Measurements from ENCODE around the gene IFT122. TPM values are rescaled to one million over a fixed set of nuclear protein-coding genes. Genes with fewer than 3 reads are reported as not detected.

Gene IFT122
- total RNA-seq, 1 donor from 2014 or later: 9.1 TPM

- no peaks in the 10 kb centered on the region for H3K27me3 ChIP-seq (ENCODE audit: control insufficient read depth, insufficient read depth, low read length)
- DNase-seq (ENCODE audit: low read depth): no peak
These were observed 90.3 kb downstream of the IFT122 start for GRCh38 chr3:129530251-129530791.

GRCh38 chr3:129530821-129531220 is 90.8 kb downstream of the IFT122 start:
- Histone ChIP-seq H3K36me3 (ENCODE audit: control insufficient read depth, insufficient read depth, low read length) (no peaks in the 10 kb centered on the region), H3K27me3 (ENCODE audit: control insufficient read depth, insufficient read depth, low read length) (no peaks in the 10 kb centered on the region), H3K4me3 (ENCODE audit: low read depth, low read length) (no peak overlapping the region)
- TF ChIP-seq CTCF (IDR thresholded peaks at IDR 0.05; ENCODE audit: insufficient read depth, low read length, poor library complexity, severe bottlenecking): no peak
- no peak for DNase-seq (ENCODE audit: low read depth)

More at GRCh38 chr3:129530251-129530791, 90.3 kb downstream of the IFT122 start:
- Histone ChIP-seq H3K4me3 (ENCODE audit: low read depth, low read length) (no peak overlapping the region), H3K36me3 (ENCODE audit: control insufficient read depth, insufficient read depth, low read length) (no peaks in the 10 kb centered on the region)
- TF ChIP-seq CTCF (IDR thresholded peaks at IDR 0.05; ENCODE audit: insufficient read depth, low read length, poor library complexity, severe bottlenecking): no peak

- no peaks in the 10 kb centered on the region for H3K27me3 ChIP-seq (ENCODE audit: control insufficient read depth, insufficient read depth, low read length)
- H3K4me3 ChIP-seq (ENCODE audit: low read depth, low read length): no peak overlapping the region
- DNase-seq (ENCODE audit: low read depth): no peak
- TF ChIP-seq CTCF (IDR thresholded peaks at IDR 0.05; ENCODE audit: insufficient read depth, low read length, poor library complexity, severe bottlenecking): no peak
- no peaks in the 10 kb centered on the region for H3K36me3 ChIP-seq (ENCODE audit: control insufficient read depth, insufficient read depth, low read length)
These were observed 91.7 kb downstream of the IFT122 start for GRCh38 chr3:129531699-129532098.

- no peak for DNase-seq (ENCODE audit: low read depth)
- Histone ChIP-seq H3K36me3 (ENCODE audit: control insufficient read depth, insufficient read depth, low read length) (no peaks in the 10 kb centered on the region), H3K27me3 (ENCODE audit: control insufficient read depth, insufficient read depth, low read length) (no peaks in the 10 kb centered on the region), H3K4me3 (ENCODE audit: low read depth, low read length) (no peak overlapping the region)
- no peak for TF ChIP-seq CTCF (IDR thresholded peaks at IDR 0.05; ENCODE audit: insufficient read depth, low read length, poor library complexity, severe bottlenecking)
These were observed 92.2 kb downstream of the IFT122 start for GRCh38 chr3:129532261-129532660.

- TF ChIP-seq CTCF (IDR thresholded peaks at IDR 0.05; ENCODE audit: insufficient read depth, low read length, poor library complexity, severe bottlenecking): no peak
- no peaks in the 10 kb centered on the region for H3K27me3 ChIP-seq (ENCODE audit: control insufficient read depth, insufficient read depth, low read length)
- no peaks in the 10 kb centered on the region for H3K36me3 ChIP-seq (ENCODE audit: control insufficient read depth, insufficient read depth, low read length)
- no peak overlapping the region for H3K4me3 ChIP-seq (ENCODE audit: low read depth, low read length)
- no peak for DNase-seq (ENCODE audit: low read depth)
These were observed 93.4 kb downstream of the IFT122 start for GRCh38 chr3:129533406-129533805.

GRCh38 chr3:129534428-129535027 is 94.5 kb downstream of the IFT122 start:
- H3K36me3 ChIP-seq (ENCODE audit: control insufficient read depth, insufficient read depth, low read length): no peaks in the 10 kb centered on the region
- no peak overlapping the region for H3K4me3 ChIP-seq (ENCODE audit: low read depth, low read length)
- H3K27me3 ChIP-seq (ENCODE audit: control insufficient read depth, insufficient read depth, low read length): no peaks in the 10 kb centered on the region
- TF ChIP-seq CTCF (IDR thresholded peaks at IDR 0.05; ENCODE audit: insufficient read depth, low read length, poor library complexity, severe bottlenecking): no peak
- DNase-seq (ENCODE audit: low read depth): no peak
